ENCODE results near the gene TCF7L1.
"Not testable (repeated sequence)": the region's sequence is repeated elsewhere in the genome, so short reads cannot be mapped to it uniquely, and the experiment has no call there.

Gene TCF7L1

DNA sequence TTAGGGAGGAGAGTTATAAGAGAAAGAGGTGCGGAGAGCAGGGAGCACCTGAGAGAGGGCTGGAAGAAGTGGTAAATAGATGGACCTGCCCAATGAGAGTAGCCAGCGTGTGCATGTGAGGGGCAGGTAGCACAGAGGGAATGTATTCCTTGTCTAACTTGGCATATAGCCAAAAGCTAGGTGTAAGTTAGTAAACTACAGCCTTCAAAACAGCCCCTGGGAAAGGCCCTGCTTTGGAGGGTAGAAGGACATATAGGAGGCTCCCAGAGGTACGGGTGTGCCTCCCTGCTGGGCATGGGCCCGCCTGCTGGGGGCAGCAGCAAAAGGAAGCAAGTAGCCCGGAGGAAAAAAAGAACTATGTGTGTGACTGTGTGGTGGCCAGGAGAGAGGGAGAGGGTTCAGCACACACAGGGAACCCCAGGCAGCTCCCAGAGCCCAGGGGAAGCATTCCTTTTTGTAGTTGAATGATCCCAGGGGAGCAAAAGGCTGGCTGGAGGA, 48.0 kb downstream of the TCF7L1 start:
- no peak for DNase-seq (ENCODE audit: low read depth in 2 of 2, low spot score in 1 of 2)

DNA sequence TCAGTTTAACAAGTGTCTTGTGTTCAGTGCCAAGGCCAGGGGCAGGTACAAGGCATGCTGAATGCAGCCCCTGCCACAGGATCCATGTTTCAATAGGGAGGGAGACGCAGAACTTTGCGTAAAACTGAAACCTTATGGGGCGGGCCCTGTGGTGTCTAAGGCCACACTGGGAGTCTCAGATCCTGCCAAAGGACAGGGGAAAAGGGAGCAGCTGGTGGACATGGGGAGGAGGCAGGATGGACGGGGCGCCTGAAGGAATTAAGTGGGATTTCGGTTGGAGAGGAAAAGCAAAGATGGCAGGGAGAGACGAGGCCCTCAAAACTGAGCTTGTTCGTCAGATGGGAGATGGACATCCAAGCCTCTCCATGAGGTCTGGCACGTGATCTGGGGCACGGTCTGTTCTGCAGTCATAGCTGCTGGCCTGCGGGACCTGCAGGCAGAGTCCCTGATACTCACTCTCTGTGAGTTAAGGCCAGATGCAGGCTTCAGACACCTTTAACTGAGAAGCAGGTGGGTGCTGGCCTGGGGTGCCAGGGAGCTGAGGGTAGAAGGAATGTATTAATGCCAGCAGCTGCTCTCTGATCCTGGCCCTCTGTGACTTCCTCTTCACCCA, 48.8 kb downstream of the TCF7L1 start:
- DNase-seq (ENCODE audit: low read depth in 2 of 2, low spot score in 1 of 2) = no peak

DNA sequence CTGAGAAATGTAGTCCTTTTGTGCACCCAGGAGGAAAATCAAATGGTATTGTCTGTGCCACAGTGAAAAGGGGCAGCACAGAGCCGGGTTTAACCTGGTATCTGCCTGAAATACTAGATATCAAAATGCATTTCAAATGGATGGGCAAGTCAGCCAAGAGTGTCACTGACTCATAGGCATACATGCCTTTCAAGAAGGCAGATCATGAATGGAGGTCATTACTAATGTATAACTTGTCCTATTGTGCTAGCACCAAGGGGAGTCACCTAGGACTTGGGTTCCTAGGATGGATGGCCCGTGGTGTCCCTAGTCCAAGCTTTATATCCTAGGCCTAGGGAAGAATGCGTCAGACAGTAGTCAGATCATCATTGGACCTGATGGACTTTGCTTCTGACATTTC, 49.9 kb downstream of the TCF7L1 start:
- DNase-seq (ENCODE audit: low read depth in 2 of 2, low spot score in 1 of 2) = no peak

DNA sequence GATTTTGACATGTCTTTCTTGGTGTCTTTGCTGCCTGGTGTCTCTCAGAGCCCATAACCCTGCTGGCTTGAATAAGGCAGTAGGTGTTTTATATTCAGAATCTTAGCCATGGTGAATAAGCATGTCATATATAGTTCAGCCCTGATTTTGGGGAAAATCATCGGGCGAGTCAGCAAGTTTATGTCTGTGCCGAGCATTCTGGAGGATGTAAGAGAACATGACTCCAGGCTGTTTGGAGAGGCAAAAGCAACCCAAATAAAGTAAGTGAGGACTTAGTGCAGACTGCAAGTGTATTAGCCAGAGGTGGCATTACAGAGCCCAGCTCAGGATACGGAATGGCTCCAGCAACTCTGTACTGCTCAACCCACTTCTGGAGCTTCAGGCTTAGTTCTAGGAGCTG, 50.3 kb downstream of the TCF7L1 start:
- no peak for DNase-seq (ENCODE audit: low read depth in 2 of 2, low spot score in 1 of 2)

DNA sequence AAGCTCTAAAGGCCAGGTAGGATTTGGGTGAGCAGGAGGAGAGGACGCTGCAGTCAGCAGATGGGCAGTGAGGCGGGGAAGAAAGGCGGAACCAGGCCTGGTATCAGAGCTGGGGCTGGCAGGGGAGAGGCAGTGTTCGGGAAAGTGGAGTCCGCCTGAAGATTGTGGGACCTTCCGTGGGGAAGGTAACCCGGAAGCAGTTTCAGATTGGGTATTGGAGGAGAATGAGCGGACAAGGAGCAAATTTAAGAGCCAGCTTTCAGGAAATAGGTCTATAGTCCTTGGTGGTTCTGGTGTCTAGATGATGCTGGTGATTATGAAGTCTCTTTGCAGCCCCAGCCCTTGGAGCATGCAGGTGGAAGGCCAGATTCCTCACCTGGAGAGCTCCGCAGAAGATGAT, 51.0 kb downstream of the TCF7L1 start:
- no peak for DNase-seq (ENCODE audit: low read depth in 2 of 2, low spot score in 1 of 2)

DNA sequence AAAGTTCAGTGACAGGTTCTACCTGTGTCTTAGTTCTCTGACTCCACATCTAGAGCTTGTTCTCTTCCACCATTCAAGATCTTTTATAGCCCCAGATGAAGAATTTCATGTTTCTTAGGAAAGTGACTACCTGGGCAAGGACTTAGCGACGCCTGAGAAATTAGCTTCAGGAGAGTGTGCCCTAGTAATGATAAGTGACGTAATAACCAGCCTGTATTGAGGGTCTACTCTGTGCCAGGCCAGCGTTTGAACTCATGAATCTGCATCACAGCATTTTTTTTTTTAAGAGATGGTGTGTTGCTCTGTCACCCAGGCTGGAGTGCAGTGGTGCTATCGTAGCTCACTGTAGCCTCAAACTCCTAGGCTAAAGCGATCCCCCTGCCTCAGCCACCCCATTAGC, 51.8 kb downstream of the TCF7L1 start:
- DNase-seq (ENCODE audit: low read depth in 2 of 2, low spot score in 1 of 2) = no peak

DNA sequence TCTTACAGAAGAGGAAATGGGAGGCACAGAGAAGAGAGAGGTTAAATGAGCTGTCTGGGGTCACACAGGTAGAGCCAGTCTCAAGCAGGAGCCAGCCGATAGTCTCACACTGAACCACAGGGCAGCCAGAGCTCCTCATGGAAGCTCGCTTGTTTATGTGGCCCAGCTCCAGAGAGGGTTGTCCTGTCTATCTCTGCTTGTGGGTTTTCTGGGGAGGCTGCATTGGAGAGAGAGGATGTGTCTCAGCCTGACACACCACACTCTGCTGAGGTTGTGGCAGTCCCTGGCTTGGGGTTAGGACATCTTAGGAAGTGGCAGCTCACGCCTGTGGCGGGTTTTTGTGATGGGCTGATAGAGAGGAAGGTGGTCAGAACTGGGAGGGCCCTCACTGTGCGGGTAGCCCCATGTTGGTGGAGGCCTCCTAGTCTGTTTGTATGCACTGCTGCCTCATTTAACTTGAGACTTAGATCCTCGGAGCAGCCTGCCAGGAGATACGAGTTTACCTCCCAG, 52.3 kb downstream of the TCF7L1 start:
- no peak for DNase-seq (ENCODE audit: low read depth in 2 of 2, low spot score in 1 of 2)

DNA sequence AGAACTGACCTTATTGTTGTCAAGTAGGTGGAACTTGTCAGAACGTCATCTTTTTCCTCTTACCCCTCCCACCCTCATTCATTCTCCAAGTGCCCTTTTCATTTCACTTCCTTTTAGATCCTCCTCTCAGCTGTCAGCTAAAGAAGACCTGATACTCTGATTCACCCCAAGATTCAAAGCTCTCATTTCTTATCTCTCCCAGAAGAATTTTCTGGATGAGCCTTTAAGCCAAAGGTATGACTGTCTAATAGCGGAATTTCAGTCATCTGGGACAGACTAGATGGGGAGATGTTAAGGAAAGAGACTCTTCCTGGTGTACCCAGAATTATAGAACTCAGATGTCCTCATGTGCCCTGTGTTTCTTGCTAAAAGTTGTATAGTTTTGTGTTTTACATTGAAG, 53.9 kb downstream of the TCF7L1 start:
- DNase-seq (ENCODE audit: low read depth in 2 of 2, low spot score in 1 of 2) = no peak

DNA sequence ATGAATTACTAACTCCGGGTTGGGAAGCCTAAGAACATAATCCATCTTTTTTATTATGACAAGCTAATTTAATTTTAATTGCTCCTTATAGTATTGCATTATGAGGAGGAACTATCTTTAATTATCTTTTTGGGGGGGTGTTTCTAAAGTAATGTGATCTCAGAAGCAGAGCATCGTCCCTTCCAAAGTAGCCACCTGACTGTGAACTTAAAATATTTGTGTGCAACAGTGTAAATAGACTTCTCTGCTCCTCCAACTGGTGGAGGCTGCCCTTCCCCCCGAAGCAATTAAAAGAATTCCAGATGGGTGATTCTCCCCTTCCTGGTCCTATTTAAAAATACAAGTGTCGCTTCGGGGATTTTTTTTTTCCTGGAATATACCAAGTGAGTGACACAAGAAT, 55.7 kb downstream of the TCF7L1 start:
- no peak for DNase-seq (ENCODE audit: low read depth in 2 of 2, low spot score in 1 of 2)

DNA sequence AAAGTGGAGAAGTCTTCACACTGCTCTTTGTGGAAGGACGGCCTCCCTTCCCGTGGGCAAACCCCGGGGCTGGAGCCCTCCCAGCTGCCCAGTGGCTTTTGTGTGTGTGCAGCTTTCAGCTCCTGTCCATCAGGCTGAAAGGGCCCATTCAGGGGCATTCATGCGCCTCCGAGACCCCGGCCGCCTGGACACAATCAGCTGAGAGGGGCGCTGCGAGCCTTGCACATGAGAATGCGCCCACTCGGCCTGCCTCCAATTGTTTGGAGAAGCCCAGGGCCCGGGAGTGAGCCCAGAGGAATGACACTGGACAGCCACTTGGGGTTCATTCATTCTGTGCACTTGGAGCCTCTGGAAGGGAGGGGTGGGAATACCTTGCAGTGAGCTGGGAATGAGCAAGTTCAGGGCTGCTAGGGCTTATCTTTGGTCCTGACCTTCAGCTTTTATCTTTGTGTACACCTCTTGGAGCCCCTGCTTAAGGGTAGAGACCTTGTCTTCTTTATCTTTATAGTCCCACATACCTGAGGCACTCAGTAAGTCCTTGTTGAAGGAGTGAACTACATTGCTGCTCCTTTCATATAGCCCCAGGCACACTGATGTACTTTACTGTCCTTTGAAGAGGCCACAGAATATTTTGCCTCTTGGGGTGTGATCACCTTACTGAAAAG, 56.5 kb downstream of the TCF7L1 start:
- DNase-seq (ENCODE audit: low read depth in 2 of 2, low spot score in 1 of 2) = no peak

DNA sequence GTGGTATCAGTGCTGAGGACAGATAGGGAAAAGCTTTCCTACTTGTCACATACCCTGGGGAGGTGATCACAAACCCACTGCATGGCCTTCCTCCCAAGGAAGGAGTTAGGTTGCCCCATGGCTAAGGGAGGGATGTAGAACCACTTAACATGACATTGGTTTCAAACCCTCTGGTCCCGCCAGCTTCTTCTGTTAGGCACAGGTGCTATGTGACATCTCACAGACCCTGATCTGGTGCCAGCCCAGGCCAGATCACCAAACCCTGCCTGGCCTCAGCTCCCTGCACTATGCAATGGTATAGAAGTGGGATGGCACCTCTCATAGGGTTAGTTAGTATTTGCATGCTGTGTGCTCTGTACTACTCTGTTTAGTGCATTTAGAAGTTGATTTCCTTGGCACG, 58.0 kb downstream of the TCF7L1 start:
- DNase-seq (ENCODE audit: low read depth in 2 of 2, low spot score in 1 of 2) = no peak

DNA sequence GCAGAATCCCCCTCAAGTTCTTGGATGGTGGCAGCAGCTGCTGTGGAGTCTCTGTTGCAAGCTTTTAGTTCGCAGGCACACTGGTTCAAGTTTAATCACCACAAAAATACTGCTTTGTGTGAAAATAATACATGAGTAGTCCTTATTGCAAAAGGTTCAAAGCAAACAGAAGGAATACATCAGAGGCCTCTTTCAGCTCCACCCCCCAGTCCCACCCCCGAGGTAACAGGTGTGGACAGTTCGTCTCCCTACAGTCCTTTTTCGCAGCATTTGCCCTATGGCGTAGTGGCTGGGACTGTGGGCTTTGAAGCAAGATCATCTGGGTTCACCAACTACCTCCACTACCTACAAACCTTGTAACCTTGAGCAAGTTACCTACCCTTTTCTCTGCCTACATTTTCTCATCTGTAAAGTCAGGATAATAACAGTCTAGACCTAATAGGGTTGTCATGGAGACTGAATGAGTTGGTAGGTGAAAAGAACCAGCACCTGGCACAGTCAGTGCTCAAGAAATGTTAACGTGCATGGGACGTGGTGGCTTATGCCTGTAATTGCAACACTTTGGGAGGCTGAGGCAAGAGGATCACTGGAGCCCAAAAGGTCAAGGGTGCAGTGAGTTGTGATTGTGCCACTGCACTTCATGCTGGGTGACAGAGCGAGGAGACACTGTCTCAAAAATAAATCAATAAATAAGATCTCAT, 61.7 kb downstream of the TCF7L1 start:
- no peak for DNase-seq (ENCODE audit: low read depth in 2 of 2, low spot score in 1 of 2)

DNA sequence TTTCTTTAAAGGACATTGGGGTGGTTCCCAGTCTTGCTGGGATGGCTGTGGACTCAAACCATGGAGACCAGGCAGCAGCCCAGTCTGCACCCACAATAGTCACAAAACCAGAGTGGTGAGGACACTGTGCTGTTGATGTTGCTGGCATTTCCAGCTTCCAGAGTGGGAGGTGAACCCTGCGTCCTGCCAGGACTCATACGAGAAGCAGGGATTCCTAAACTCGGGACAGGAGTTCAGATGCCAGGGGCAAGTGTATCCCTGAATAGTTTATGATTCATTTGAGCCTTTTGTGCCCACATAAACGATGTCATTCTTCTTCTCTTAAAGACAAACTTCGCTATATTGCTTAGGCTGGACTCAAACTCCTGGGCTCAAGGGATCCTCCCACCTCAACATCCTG, 62.8 kb downstream of the TCF7L1 start:
- DNase-seq (ENCODE audit: low read depth in 2 of 2, low spot score in 1 of 2) = no peak

DNA sequence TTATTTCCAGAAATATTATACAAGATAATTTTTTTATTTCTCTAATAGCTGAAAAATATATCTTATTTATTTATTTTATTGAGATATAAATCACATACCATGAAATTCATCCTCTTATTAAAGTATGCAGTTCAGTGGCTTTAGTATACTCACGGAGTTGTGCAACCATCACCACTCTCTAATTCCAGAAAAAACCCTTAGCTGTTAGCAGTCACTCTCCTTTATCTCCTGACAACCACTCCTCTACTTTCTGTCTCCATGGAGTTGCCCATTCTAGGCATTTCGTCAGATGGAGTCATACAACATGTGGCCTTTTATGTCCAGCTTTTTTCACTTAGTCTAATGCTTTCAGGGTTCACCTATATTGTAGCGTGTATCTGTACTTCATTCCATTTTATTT, 66.5 kb downstream of the TCF7L1 start:
- DNase-seq (ENCODE audit: low read depth in 2 of 2, low spot score in 1 of 2) = no peak

DNA sequence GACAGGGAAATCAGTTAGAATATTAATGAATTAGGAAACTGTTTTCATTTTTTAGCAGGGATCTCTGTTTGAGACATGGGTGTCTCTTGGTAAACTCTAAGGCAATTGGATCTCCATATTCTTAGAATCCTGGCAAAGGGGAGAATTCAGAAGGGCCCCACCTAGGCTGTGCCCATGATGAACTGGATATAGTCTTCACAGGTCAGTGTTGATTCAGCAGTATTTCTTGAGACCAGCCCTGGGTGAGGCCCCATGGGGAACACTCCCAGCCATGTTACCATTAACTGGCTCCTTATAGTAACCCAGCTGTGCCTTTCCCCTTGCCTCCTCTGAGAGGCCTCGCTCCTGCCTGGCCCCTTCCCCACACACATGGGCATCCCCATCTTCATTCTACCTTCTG, 76.7 kb downstream of the TCF7L1 start:
- DNase-seq (ENCODE audit: low read depth in 2 of 2, low spot score in 1 of 2) = no peak

DNA sequence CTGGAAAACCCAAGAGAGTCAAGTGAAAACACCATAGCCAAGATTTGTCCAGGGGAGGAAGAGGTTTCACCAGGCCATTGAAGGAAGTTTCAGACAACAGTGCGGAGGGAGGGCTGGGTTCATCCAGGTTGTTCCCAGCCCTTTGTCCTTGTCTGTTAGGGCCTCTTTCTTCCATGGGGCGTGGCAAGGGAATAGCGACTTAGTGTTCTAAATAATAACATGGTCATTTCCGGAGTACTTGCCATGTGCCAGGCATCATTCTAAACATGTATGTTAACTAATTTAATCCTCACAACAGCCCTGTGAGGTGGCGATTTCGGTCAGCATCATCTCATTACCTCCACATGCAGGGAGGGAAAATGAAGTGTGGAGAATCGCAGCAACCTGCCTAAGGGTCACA, 77.3 kb downstream of the TCF7L1 start:
- DNase-seq (ENCODE audit: low read depth in 2 of 2, low spot score in 1 of 2) = no peak

DNA sequence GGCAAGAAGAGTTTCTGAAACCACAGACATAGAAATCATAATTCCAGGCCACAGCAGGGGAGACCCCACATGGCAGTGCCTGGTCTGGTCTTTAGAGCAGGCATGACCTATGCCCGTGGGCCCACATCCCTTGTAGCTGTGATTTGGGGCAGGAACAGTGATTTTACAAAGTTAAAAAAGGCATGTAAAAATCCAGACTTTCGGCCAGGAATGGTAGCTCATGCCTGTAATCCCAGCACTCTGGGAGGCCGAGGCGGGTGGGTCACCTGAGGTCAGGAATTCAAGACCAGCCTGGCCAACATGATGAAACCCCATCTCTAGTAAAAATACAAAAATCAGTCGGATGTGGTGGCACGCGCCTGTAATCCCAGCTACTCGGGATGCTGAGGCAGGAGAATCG, 78.4 kb downstream of the TCF7L1 start:
- not testable (repeated sequence) for DNase-seq (ENCODE audit: low read depth in 2 of 2, low spot score in 1 of 2)

DNA sequence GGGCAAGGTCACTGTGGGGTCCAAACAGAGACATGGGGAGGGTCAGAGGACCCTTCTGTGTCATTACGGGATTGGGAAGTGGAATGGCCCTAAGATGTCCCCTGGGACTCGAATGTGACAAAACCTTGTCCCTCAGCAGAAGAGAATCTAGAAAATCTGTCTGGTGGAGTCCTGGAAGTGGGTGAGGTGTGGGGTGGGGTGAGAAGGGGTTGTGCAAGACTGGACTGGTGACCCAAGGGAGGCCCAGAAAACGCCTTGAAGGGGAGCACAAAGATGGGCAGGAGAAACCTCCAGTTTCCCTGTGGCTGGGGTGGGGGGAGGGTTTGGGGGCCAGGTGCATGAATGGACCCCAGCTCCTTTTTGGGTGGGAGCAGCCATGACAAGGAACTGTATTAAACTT, 79.6 kb downstream of the TCF7L1 start:
- no peak for DNase-seq (ENCODE audit: low read depth in 2 of 2, low spot score in 1 of 2)

DNA sequence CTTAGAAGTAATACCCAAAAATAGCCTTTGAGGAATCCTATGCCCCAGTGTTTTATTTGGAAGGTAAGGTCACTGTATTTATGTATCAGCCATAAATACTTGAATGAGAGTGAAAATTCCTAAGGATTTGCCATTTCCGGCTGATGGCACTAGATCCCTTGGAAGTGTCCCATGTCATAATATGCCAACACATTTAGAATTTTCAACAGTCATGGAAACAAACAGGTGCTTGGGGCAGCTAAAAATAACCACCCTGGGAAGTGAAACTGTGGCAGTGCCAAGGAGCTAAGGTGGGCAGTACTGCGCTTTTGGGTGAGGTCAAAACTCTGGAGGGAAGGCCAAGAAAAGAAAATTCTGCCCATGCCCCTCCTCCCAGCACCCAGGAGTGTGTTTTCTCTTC, 80.2 kb downstream of the TCF7L1 start:
- DNase-seq (ENCODE audit: low read depth in 2 of 2, low spot score in 1 of 2) = no peak

DNA sequence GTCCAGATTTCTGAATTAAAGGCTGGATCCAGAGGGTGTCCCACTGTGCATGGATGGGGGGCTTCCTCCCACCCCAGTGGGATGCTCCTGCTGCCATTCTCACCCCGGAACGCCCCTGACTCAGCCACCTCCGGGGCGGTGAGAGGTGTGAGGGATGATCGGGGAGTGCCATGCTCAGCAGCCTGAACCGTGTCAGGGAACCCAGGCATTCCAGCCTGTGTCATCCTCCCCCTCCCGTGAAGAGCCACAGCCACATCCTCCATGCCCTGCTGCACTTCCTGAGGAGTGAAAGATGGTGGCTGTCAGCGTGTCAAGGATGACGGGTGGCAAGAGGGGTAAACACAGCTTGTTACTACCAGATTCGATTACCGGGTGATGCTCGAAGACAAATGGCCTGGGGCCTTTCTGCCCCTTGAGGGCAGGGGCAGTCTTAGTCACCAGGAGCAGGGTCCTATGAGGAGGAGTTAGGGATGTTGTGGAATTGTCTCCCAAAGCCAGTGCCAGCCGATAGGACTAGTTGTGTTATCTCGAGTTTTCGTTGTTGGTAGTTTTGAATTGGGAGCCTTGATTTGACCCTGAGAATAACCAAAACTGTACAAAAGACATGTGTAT, 80.8 kb downstream of the TCF7L1 start:
- no peak for DNase-seq (ENCODE audit: low read depth in 2 of 2, low spot score in 1 of 2)

DNA sequence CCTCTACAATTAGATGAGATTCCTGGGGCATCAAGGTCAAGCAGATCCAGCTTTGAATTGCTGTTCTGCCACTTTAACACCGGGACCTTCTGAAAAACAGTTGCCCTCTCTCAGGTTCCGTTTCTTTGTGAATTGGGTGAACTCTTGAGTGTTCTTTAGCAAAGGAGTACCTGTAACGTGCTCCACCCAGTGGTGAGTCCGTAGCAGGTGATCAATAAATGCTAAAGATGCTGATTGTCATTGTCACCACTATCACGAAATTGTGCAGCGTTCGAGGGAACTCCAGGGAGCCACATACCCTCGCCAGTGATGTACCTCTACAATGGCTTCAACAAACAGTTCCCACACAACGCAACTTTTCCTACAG, 81.9 kb downstream of the TCF7L1 start:
- DNase-seq (ENCODE audit: low read depth in 2 of 2, low spot score in 1 of 2) = no peak
